Trophoblast cell (in vitro differentiated cells and primary cell): Measurements from ENCODE around the gene RGS7.

Experiments used
- DNase-seq, 2 donors: peaks; one replicate each; pipeline ENCODE4 v3.0.0-alpha.2; 2016
- H2AFZ ChIP-seq: 2 replicates; pipeline ENCODE4 v1.6.1; 2013; ENCODE audit warnings: low read length, moderate library complexity, mild to moderate bottlenecking; ENCODE audit not compliant: insufficient read depth, poor library complexity
- H2AK5ac ChIP-seq: 2 replicates; pipeline ENCODE4 v1.6.1; 2013; ENCODE audit warnings: mild to moderate bottlenecking, low read length
- H2BK120ac ChIP-seq: 2 replicates; pipeline ENCODE4 v1.6.1; 2013; ENCODE audit warnings: low read length, mild to moderate bottlenecking, moderate library complexity; ENCODE audit not compliant: insufficient read depth, poor library complexity
- H2BK12ac ChIP-seq: 2 replicates; pipeline ENCODE4 v1.6.1; 2013; ENCODE audit warnings: mild to moderate bottlenecking, low read length, moderate library complexity
- H2BK5ac ChIP-seq: 2 replicates; pipeline ENCODE4 v1.6.1; 2013; ENCODE audit warnings: low read length, low read depth, moderate library complexity, mild to moderate bottlenecking; ENCODE audit not compliant: poor library complexity
- H3K14ac ChIP-seq: 2 replicates; pipeline ENCODE4 v1.6.1; 2013; ENCODE audit warnings: mild to moderate bottlenecking, low read length
- H3K18ac ChIP-seq: 2 replicates; pipeline ENCODE4 v1.6.1; 2013; ENCODE audit warnings: mild to moderate bottlenecking, low read length
- H3K23ac ChIP-seq: 2 replicates; pipeline ENCODE4 v1.6.1; 2013; ENCODE audit warnings: low read length
- H3K27ac ChIP-seq: 2 replicates; pipeline ENCODE4 v1.5.1; 2013; ENCODE audit warnings: low read depth, mild to moderate bottlenecking, inconsistent platforms, low read length, moderate library complexity
- H3K27me3 ChIP-seq: 2 replicates; pipeline ENCODE4 v1.6.1; 2013; ENCODE audit warnings: inconsistent platforms, mild to moderate bottlenecking, low read length, moderate library complexity; ENCODE audit not compliant: insufficient read depth
- H3K36me3 ChIP-seq, 2 experiments: 1 replicate in 1 of 2; 2 replicates in 1 of 2; pipeline ENCODE4 v1.6.1; 2013; ENCODE audit warnings: low read length in 2 of 2, mild to moderate bottlenecking in 2 of 2, moderate library complexity in 1 of 2; ENCODE audit not compliant: insufficient read depth in 2 of 2, control insufficient read depth in 1 of 2
- H3K4ac ChIP-seq: 2 replicates; pipeline ENCODE4 v1.6.1; 2013; ENCODE audit warnings: low read depth, mild to moderate bottlenecking, low read length, moderate library complexity
- H3K4me1 ChIP-seq, 2 experiments: 1 replicate in 1 of 2; 2 replicates in 1 of 2; pipeline ENCODE4 v1.6.1; 2013; ENCODE audit warnings: low read length in 2 of 2, mild to moderate bottlenecking in 2 of 2, moderate library complexity in 1 of 2; ENCODE audit not compliant: insufficient read depth in 2 of 2, control insufficient read depth in 1 of 2
- H3K4me2 ChIP-seq: 2 replicates; pipeline ENCODE4 v1.6.1; 2013; ENCODE audit warnings: inconsistent platforms, mild to moderate bottlenecking, low read length, moderate library complexity
- H3K4me3 ChIP-seq: 2 replicates; pipeline ENCODE4 v1.5.1; 2013; ENCODE audit warnings: mild to moderate bottlenecking, low read depth, low read length, inconsistent platforms
- H3K79me1 ChIP-seq: one replicate; pipeline ENCODE4 v1.6.1; 2013; ENCODE audit warnings: low read length
- H3K79me2 ChIP-seq: 2 replicates; pipeline ENCODE4 v1.6.1; 2013; ENCODE audit warnings: low read length, mild to moderate bottlenecking; ENCODE audit not compliant: control insufficient read depth, insufficient read depth, poor library complexity
- H3K9ac ChIP-seq: 2 replicates; pipeline ENCODE4 v1.6.1; 2013; ENCODE audit warnings: mild to moderate bottlenecking, low read length
- H3K9me3 ChIP-seq: 2 replicates; pipeline ENCODE4 v1.6.1; 2013; ENCODE audit warnings: low read depth, mild to moderate bottlenecking, control low read depth, inconsistent platforms, low read length; ENCODE audit not compliant: insufficient read depth
- H4K12ac ChIP-seq: 2 replicates; pipeline ENCODE4 v1.6.1; 2013; ENCODE audit warnings: low read depth, mild to moderate bottlenecking, low read length, moderate library complexity
- H4K8ac ChIP-seq: 2 replicates; pipeline ENCODE4 v1.6.1; 2013; ENCODE audit warnings: low read depth, mild to moderate bottlenecking, low read length, moderate library complexity
- H4K91ac ChIP-seq: one replicate; pipeline ENCODE4 v1.6.1; 2013; ENCODE audit warnings: low read depth, mild to moderate bottlenecking, low read length, moderate library complexity
- WGBS: extraction: QIAGEN DNeasy Blood & Tissue Kit; methylation state at CpG from one replicate; pipeline ENCODE4 v1.1.7; 2013; ENCODE audit warnings: missing lambda C conversion rate; ENCODE audit not compliant: insufficient read length, insufficient coverage; ENCODE audit errors: extremely low coverage; 5-methylcytosine and 5-hydroxymethylcytosine counted together

The RGS7 gene

DNA sequence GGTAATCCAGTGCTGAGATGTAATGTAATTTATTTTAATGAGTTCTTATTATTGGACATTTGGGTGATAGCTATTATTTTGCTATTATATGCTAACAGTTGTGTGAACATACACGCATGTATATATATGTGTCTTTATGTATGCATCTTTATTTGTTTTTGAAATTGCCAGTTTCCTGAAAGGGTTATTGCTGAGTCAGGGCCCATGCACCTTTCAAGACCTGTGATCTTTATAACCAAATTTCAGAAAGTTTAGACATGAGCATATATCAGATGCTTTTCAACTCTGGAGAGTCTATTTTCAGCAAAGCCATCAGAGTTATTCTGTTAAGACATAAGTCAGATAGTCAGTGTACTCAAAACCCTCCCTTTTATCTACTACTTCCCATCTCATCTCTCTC is 479.4 kb downstream of the RGS7 start:
- no peak overlapping the region for H4K12ac ChIP-seq
- H3K27ac ChIP-seq, result no peak overlapping the region
- no peak overlapping the region for H3K18ac ChIP-seq
- H3K9me3 ChIP-seq, result no peaks in the 10 kb centered on the region
- H3K36me3 ChIP-seq, result no peaks in the 10 kb centered on the region
- no peak overlapping the region for H3K4ac ChIP-seq
- no peak overlapping the region for H4K91ac ChIP-seq
- DNase-seq, result no peak
- H3K4me1 ChIP-seq, result no peaks in the 10 kb centered on the region
- no peak overlapping the region for H2BK120ac ChIP-seq
- no peak overlapping the region for H3K4me2 ChIP-seq
- H2BK12ac ChIP-seq, result no peak overlapping the region
- H3K79me2 ChIP-seq, result no peaks in the 10 kb centered on the region
- no peak overlapping the region for H2AFZ ChIP-seq
- no peaks in the 10 kb centered on the region for H3K79me1 ChIP-seq
- H2BK5ac ChIP-seq, result no peak overlapping the region
- no peak overlapping the region for H3K4me3 ChIP-seq
- no CpG with 5 or more reads among the region's 1 CpG for WGBS
- H3K14ac ChIP-seq, result no peak overlapping the region
- H3K27me3 ChIP-seq, result no peaks in the 10 kb centered on the region
- H3K9ac ChIP-seq, result no peak overlapping the region
- no peak overlapping the region for H3K23ac ChIP-seq
- no peak overlapping the region for H4K8ac ChIP-seq
- no peak overlapping the region for H2AK5ac ChIP-seq

DNA sequence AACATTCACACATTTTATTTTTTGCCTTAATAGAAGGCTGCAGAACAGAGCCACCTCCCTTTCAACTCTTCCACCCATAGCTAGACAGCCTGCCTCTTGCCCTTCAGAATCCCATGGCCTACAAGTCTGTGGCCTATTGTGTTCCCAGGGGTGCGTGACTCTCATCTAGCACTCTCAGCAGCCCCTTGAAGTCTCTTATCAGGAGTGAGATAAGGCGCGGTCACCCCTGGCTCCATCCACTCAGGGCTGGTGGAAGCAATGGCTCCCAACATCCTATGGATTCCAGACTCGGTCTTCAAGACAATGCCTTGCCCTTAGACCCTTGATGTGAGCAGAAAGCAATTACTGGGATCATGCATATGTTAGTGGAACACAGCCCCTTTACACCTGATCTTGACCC is 480.9 kb downstream of the RGS7 start:
- Histone ChIP-seq H3K4me2 (no peak overlapping the region), H3K27ac (no peak overlapping the region), H3K4ac (no peak overlapping the region), H2BK120ac (no peak overlapping the region), H3K4me3 (no peak overlapping the region), H3K14ac (no peak overlapping the region), H2BK12ac (no peak overlapping the region), H3K36me3 (no peaks in the 10 kb centered on the region), H3K4me1 (no peaks in the 10 kb centered on the region), H3K79me2 (no peaks in the 10 kb centered on the region), H3K9ac (no peak overlapping the region), H3K9me3 (no peaks in the 10 kb centered on the region), H4K91ac (no peak overlapping the region), H2BK5ac (no peak overlapping the region), H2AFZ (no peak overlapping the region), H3K27me3 (no peaks in the 10 kb centered on the region), H3K18ac (no peak overlapping the region), H4K12ac (no peak overlapping the region), H4K8ac (no peak overlapping the region), H3K23ac (no peak overlapping the region), H3K79me1 (no peaks in the 10 kb centered on the region), H2AK5ac (no peak overlapping the region)
- no peak for DNase-seq
- WGBS, result no CpG with 5 or more reads among the region's 4 CpGs

DNA sequence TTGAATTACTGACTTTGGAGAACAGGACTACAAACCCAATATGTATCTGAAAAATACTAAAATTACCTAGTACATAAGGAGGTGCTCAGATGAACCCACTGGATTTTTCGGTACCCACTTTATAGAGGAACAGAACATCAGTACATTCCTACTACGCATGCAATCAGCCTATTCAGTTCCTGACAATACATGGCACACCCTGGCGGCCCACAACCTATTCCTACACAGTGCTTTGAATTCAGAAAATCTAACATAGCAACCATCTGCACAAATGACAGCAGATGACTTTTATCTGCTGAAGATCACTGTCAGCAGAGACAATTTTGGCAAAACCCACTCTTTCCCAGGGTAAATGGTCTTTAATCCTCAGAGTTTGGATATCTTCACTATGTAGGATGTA is 487.9 kb downstream of the RGS7 start:
- H2AK5ac ChIP-seq, result no peak overlapping the region
- no peak overlapping the region for H3K4me2 ChIP-seq
- H3K27me3 ChIP-seq, result no peaks in the 10 kb centered on the region
- no peak overlapping the region for H3K4ac ChIP-seq
- H4K8ac ChIP-seq, result no peak overlapping the region
- no peak overlapping the region for H3K9ac ChIP-seq
- H3K9me3 ChIP-seq, result no peaks in the 10 kb centered on the region
- H3K23ac ChIP-seq, result no peak overlapping the region
- no peak for DNase-seq
- no peaks in the 10 kb centered on the region for H3K79me1 ChIP-seq
- no peak overlapping the region for H2AFZ ChIP-seq
- H3K4me3 ChIP-seq, result no peak overlapping the region
- H2BK120ac ChIP-seq, result no peak overlapping the region
- H3K79me2 ChIP-seq, result no peaks in the 10 kb centered on the region
- no CpG with 5 or more reads among the region's 3 CpGs for WGBS
- H4K91ac ChIP-seq, result no peak overlapping the region
- no peaks in the 10 kb centered on the region for H3K4me1 ChIP-seq
- no peaks in the 10 kb centered on the region for H3K36me3 ChIP-seq
- no peak overlapping the region for H3K27ac ChIP-seq
- no peak overlapping the region for H3K18ac ChIP-seq
- H2BK5ac ChIP-seq, result no peak overlapping the region
- no peak overlapping the region for H2BK12ac ChIP-seq
- H3K14ac ChIP-seq, result no peak overlapping the region
- no peak overlapping the region for H4K12ac ChIP-seq

DNA sequence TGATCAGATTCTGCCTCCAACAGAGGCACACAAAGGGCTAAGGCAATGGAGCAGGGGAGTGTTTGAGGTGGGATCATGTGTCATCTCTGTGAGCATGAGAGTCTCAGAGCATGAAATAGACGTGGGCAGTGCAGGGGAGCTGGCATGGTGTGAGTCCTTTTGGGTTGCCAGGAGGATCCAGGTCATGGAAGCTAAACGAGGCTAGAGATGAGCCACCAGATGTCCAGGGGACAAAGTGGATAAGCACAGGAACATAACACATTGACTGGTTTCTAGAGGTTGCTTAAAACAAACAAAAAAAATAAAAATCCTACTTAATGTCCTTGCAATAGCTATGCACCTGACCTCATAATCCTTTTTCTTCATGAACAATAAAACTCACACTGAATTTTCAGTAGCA is 490.3 kb downstream of the RGS7 start:
- H3K4ac ChIP-seq, result no peak overlapping the region
- H3K23ac ChIP-seq, result no peak overlapping the region
- H3K79me2 ChIP-seq, result no peaks in the 10 kb centered on the region
- H2AK5ac ChIP-seq, result no peak overlapping the region
- no peak overlapping the region for H2BK5ac ChIP-seq
- no peak overlapping the region for H3K4me2 ChIP-seq
- no peak overlapping the region for H3K27ac ChIP-seq
- no peaks in the 10 kb centered on the region for H3K36me3 ChIP-seq
- H3K79me1 ChIP-seq, result no peaks in the 10 kb centered on the region
- no peak overlapping the region for H2BK12ac ChIP-seq
- H3K27me3 ChIP-seq, result no peaks in the 10 kb centered on the region
- H4K12ac ChIP-seq, result no peak overlapping the region
- no peak overlapping the region for H2BK120ac ChIP-seq
- no peak overlapping the region for H3K4me3 ChIP-seq
- H3K4me1 ChIP-seq, result no peaks in the 10 kb centered on the region
- no peak overlapping the region for H2AFZ ChIP-seq
- no peak for DNase-seq
- no peak overlapping the region for H3K18ac ChIP-seq
- no peak overlapping the region for H4K91ac ChIP-seq
- WGBS, result no CpG with 5 or more reads among the region's 2 CpGs
- no peaks in the 10 kb centered on the region for H3K9me3 ChIP-seq
- H3K9ac ChIP-seq, result no peak overlapping the region
- H4K8ac ChIP-seq, result no peak overlapping the region
- H3K14ac ChIP-seq, result no peak overlapping the region
